ENCODE measurements around the gene XIRP1. TPM values are rescaled to one million over a fixed set of nuclear protein-coding genes. Genes with fewer than 3 reads are reported as not detected.
"Not testable (repeated sequence)": the region's sequence is repeated elsewhere in the genome, so short reads cannot be mapped to it uniquely, and the experiment has no call there.

The XIRP1 gene
- total RNA-seq, 2 donors from 2014 or later, result 2.0 TPM; not detected in 1

GRCh38 chr3:39230453-39230852 lies 38.1 kb upstream of the XIRP1 start:
- Histone ChIP-seq H3K27ac (no peak overlapping the region), H3K36me3 (no peaks in the 10 kb centered on the region), H3K4me1 (ENCODE audit: control insufficient read depth in 1 of 2, low read depth in 2 of 2) (no peaks in the 10 kb centered on the region), H3K9me3 (no peaks in the 10 kb centered on the region), H3K4me3 (no peak overlapping the region), H3K27me3 (replicated peaks; ENCODE audit: insufficient read depth) (no peaks in the 10 kb centered on the region)
- ATAC-seq (ENCODE audit: insufficient number of reproducible peaks, low FRiP score, low read depth) (no peak), DNase-seq (ENCODE audit: low spot score) (no peak)
- TF ChIP-seq CTCF (IDR thresholded peaks at IDR 0.05), result no peak

- Histone ChIP-seq H3K36me3 (no peaks in the 10 kb centered on the region), H3K9me3 (no peaks in the 10 kb centered on the region), H3K4me3 (no peak overlapping the region), H3K4me1 (ENCODE audit: control insufficient read depth in 1 of 2, low read depth in 2 of 2) (no peaks in the 10 kb centered on the region), H3K27ac (no peak overlapping the region), H3K27me3 (replicated peaks; ENCODE audit: insufficient read depth) (no peaks in the 10 kb centered on the region)
- ATAC-seq (ENCODE audit: insufficient number of reproducible peaks, low FRiP score, low read depth), result no peak
- DNase-seq (ENCODE audit: low spot score), result no peak
- no peak for TF ChIP-seq CTCF (IDR thresholded peaks at IDR 0.05)
Measured at GRCh38 chr3:39228496-39228895, 36.1 kb upstream of the XIRP1 start.

GRCh38 chr3:39227596-39227995 lies 35.2 kb upstream of the XIRP1 start:
- H3K27me3 ChIP-seq (replicated peaks; ENCODE audit: insufficient read depth); H3K9me3 ChIP-seq; DNase-seq (ENCODE audit: low spot score); H3K36me3 ChIP-seq; H3K4me1 ChIP-seq (ENCODE audit: control insufficient read depth in 1 of 2, low read depth in 2 of 2); H3K27ac ChIP-seq; ATAC-seq (ENCODE audit: insufficient number of reproducible peaks, low FRiP score, low read depth); H3K4me3 ChIP-seq: not testable (repeated sequence)

- Histone ChIP-seq H3K36me3 (no peaks in the 10 kb centered on the region), H3K27me3 (replicated peaks; ENCODE audit: insufficient read depth) (no peaks in the 10 kb centered on the region), H3K4me3 (no peak overlapping the region), H3K27ac (no peak overlapping the region), H3K4me1 (ENCODE audit: control insufficient read depth in 1 of 2, low read depth in 2 of 2) (no peaks in the 10 kb centered on the region), H3K9me3 (no peaks in the 10 kb centered on the region)
- TF ChIP-seq CTCF (IDR thresholded peaks at IDR 0.05), result no peak
- ATAC-seq (ENCODE audit: insufficient number of reproducible peaks, low FRiP score, low read depth), result no peak
- no peak for DNase-seq (ENCODE audit: low spot score)
Measured at GRCh38 chr3:39226106-39226741, 33.8 kb upstream of the XIRP1 start.

- ATAC-seq (ENCODE audit: insufficient number of reproducible peaks, low FRiP score, low read depth), result no peak
- no peaks in the 10 kb centered on the region for H3K27me3 ChIP-seq (replicated peaks; ENCODE audit: insufficient read depth)
- TF ChIP-seq CTCF (IDR thresholded peaks at IDR 0.05), result no peak
Measured at GRCh38 chr3:39224288-39224687, 31.9 kb upstream of the XIRP1 start.

GRCh38 chr3:39222939-39223338 lies 30.5 kb upstream of the XIRP1 start:
- TF ChIP-seq CTCF (IDR thresholded peaks at IDR 0.05), result no peak
- H3K9me3 ChIP-seq, result no peaks in the 10 kb centered on the region
- no peaks in the 10 kb centered on the region for H3K4me1 ChIP-seq (ENCODE audit: control insufficient read depth in 1 of 2, low read depth in 2 of 2)
- DNase-seq (ENCODE audit: low spot score) (no peak), ATAC-seq (ENCODE audit: insufficient number of reproducible peaks, low FRiP score, low read depth) (no peak)
- H3K36me3 ChIP-seq, result no peaks in the 10 kb centered on the region
- no peak overlapping the region for H3K4me3 ChIP-seq
- no peaks in the 10 kb centered on the region for H3K27me3 ChIP-seq (replicated peaks; ENCODE audit: insufficient read depth)
- H3K27ac ChIP-seq, result no peak overlapping the region

More at GRCh38 chr3:39224288-39224687, 31.9 kb upstream of the XIRP1 start:
- no peaks in the 10 kb centered on the region for H3K4me1 ChIP-seq (ENCODE audit: control insufficient read depth in 1 of 2, low read depth in 2 of 2)
- H3K9me3 ChIP-seq, result no peaks in the 10 kb centered on the region
- H3K27ac ChIP-seq, result no peak overlapping the region
- no peaks in the 10 kb centered on the region for H3K36me3 ChIP-seq
- DNase-seq (ENCODE audit: low spot score), result no peak
- no peak overlapping the region for H3K4me3 ChIP-seq

Data from thoracic aorta (tissue), 2 donors.